ENCODE data around the gene NCKAP5. TPM values are rescaled to one million over a fixed set of nuclear protein-coding genes. Genes with fewer than 3 reads are reported as not detected.

Gene NCKAP5
- total and polyA plus RNA-seq, 8 donors = 0.23 to 1.5 (median 0.44) TPM

DNA sequence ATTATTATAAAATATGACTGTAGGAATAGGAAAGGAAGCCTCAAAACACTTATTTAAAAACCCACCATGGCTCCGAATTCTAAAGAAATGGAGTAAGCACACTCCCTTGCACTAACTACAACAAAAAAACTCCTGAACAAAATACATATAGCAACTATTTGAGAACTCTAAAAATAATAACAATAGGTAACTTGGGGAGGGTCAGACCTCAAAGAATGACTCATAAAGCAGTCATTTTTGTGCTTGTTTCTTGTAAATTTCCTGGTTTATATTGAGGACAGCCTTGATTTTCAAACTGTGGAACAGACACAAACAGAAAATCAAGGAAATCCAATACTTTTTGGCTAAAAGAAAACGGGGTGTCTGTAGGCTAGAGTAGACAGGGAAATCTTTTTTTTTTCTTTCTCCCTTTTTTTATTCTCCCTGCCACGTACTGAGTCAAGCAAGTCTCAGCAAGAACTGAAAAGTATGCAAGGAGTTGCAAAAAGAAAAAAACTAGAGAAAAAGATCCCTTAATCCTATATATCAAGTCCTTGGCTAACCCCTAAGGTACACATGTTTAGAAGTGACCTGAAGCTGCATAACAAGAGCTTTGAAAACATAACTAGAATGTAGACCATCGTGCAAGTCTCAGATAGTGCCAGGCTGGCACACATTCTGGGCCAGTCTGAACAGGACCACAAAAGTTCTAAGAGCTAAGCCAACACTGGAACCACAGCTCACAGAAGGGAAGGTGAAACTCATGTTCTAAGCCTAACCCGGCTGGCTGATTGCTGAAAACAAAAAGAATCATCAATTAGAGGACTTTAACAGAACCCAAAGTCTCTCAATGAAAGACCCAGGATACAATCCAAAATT, 495.2 kb downstream of the NCKAP5 start:
- no peak overlapping the region for H3K4me3 ChIP-seq
- intact Hi-C loops (cut with DNase I) = no loop called here
- 49 to 68% methylated on average over 5 of the region's 5 CpGs for WGBS, 2 donors

DNA sequence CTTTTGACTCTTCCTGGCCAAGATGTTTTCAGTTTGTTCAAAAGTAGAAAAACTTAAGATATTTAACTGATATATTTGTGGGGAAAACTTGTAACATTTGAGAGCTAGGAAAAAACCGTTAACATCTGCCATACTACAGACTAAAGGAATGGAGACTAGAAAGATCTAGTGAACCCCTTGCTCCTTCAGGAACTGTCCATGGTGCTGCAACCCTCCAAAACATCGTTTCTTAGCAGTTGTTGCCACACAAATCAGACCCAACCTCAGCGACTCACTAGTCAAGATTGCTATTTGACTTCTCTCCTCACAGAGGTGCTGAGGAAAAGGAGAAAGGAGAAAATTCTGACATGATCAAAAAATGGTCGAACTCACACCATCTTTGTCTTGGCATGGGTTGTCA, 504.5 kb downstream of the NCKAP5 start:
- TF ChIP-seq, protein P1, sequence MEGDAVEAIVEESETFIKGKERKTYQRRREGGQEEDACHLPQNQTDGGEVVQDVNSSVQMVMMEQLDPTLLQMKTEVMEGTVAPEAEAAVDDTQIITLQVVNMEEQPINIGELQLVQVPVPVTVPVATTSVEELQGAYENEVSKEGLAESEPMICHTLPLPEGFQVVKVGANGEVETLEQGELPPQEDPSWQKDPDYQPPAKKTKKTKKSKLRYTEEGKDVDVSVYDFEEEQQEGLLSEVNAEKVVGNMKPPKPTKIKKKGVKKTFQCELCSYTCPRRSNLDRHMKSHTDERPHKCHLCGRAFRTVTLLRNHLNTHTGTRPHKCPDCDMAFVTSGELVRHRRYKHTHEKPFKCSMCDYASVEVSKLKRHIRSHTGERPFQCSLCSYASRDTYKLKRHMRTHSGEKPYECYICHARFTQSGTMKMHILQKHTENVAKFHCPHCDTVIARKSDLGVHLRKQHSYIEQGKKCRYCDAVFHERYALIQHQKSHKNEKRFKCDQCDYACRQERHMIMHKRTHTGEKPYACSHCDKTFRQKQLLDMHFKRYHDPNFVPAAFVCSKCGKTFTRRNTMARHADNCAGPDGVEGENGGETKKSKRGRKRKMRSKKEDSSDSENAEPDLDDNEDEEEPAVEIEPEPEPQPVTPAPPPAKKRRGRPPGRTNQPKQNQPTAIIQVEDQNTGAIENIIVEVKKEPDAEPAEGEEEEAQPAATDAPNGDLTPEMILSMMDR (IDR thresholded peaks at IDR 0.05) = no peak
- peak in 1 of 6 donors; percentile 13 for DNase-seq

More for the DNA sequence above, 495.2 kb downstream of the NCKAP5 start:
- TF ChIP-seq, protein P1 (IDR thresholded peaks at IDR 0.05) = no peak
- Histone ChIP-seq H3K36me3 (no peaks in the 10 kb centered on the region), H3K27me3 (no peaks in the 10 kb centered on the region), H3K4me1 (no peaks in the 10 kb centered on the region), H3K27ac (no peak overlapping the region), H3K9me3 (no peaks in the 10 kb centered on the region)
- no peak for DNase-seq
- no peak for FAIRE-seq
- no peak for ATAC-seq

DNA sequence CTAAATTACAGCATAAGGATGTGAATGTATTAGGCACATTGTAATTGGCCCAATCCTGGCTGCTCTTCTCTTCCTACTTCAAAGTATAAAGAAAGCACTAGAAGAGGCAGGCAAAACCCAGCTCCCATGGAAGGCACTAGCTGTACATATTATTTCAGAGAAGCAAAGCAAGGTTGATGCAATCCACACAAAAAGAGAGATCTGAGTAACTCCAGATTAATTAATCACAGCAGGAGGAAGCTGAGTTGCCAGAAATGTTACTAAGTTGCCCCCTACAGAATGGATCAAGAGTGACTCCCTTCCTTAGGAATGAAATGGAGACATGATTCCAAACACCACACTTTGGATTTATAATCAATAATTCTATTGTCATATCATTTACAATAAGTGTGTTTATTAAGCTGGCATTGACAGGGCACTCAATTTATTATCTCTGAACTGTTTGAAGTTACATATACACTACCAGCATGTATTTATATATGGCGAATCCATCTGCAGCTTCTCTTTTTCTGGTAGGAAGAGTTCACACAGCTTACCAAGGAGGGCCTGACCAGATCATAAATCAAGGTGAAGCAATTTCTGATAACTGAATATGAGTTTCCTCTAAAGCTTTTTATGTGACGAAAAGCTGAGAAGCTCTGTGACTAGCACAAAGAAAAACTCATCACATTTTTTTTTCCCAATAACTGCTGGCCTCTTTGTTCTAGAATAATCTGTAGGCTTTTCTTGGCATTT, 505.2 kb downstream of the NCKAP5 start:
- TF ChIP-seq, protein P1 (IDR thresholded peaks at IDR 0.05) = no peak
- Histone ChIP-seq H3K4me1 (no peaks in the 10 kb centered on the region), H3K9me3 (no peaks in the 10 kb centered on the region), H3K27me3 (no peaks in the 10 kb centered on the region), H3K4me3 (no peak overlapping the region), H3K27ac (no peak overlapping the region), H3K36me3 (no peaks in the 10 kb centered on the region)
- DNase-seq = no peak
- no peak for FAIRE-seq
- intact Hi-C loops (cut with DNase I) = no loop called here
- WGBS, 2 donors = 87 to 89% methylated on average over 2 of the region's 2 CpGs
- no peak for ATAC-seq

More for the DNA sequence above, 504.5 kb downstream of the NCKAP5 start:
- no peaks in the 10 kb centered on the region for H3K36me3 ChIP-seq
- H3K9me3 ChIP-seq = no peaks in the 10 kb centered on the region
- no peaks in the 10 kb centered on the region for H3K4me1 ChIP-seq
- intact Hi-C loops (cut with DNase I) = no loop called here
- FAIRE-seq = no peak
- H3K4me3 ChIP-seq = no peak overlapping the region
- H3K27ac ChIP-seq = no peak overlapping the region
- ATAC-seq = peak in 1 of 4 donors; percentile 36
- WGBS, 2 donors = 16 to 26% methylated on average over 4 of the region's 4 CpGs
- H3K27me3 ChIP-seq = no peaks in the 10 kb centered on the region

DNA sequence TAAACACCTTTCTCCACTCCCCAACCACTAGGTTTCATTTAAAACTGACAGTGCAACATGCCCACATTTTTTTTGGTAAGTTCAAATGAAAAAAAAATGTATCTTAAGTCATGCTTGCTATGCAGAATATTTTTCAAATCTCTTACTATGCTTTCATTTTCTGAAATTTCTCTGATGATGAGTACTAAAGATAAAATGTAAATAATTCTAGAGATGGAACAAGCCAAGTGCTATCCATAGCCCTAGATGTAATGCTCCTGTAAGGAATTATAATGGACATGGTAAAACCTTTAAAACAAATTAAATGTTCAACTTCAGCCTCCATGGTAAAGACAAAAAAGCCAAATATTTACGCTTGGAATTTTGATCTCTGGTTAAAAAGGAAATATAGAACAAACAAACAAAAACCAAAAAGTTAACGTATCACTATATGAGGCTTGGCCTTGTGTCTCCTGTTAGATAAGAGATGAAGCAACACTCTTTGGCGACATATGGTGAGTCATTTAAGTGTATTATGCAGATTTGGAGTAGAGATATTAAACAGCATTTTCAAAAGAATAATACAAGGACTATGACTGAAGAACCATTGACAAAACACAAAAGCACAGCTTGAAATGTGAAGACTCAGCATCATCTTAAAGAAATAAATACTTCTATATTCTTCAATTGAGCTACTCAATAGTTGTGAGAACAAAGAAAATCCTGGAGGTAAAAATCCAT, 506.2 kb downstream of the NCKAP5 start:
- FAIRE-seq (no peak), ATAC-seq (no peak), DNase-seq (no peak)
- Histone ChIP-seq H3K36me3 (no peaks in the 10 kb centered on the region), H3K9me3 (no peaks in the 10 kb centered on the region), H3K4me1 (no peaks in the 10 kb centered on the region), H3K27me3 (no peaks in the 10 kb centered on the region), H3K4me3 (no peak overlapping the region), H3K27ac (no peak overlapping the region)
- 68 to 77% methylated on average over 3 of the region's 3 CpGs for WGBS, 2 donors
- TF ChIP-seq, protein P1 (IDR thresholded peaks at IDR 0.05) = no peak
- intact Hi-C loops (cut with DNase I) = no loop called here

Measured in pancreas (tissue), 10 donors.